GM12878 (cell line): Measurements from ENCODE around the gene EFNA1. TPM values are rescaled to one million over a fixed set of nuclear protein-coding genes. Genes with fewer than 3 reads are reported as not detected.

Experiments
- ATAC-seq: fragments of 200-7000 bp; cut with Tn5 transposase; 3 replicates; pipeline ENCODE4 v1.9.1; 2020; ENCODE audit warnings: mild to moderate bottlenecking, moderate library complexity
- BruUV-seq: library from RNA; stranded (reverse); fragments of 400-500 nt; replicated peaks from 2 replicates; lab custom pipeline; 2021; lab: Mats Ljungman, UMichigan
- CTCF ChIA-PET: fragments of 300-600 bp; sonication (Branson Sonifier 250); formaldehyde crosslinking; extraction: SDS; loops from one replicate; lab custom pipeline; 2021; ENCODE audit warnings: inconsistent platforms; lab: Yijun Ruan, JAX
- POLR2A ChIA-PET: fragments of 350-600 bp; formaldehyde crosslinking; extraction: SDS; loops from one replicate; lab custom pipeline; 2021; ENCODE audit warnings: inconsistent platforms; lab: Charles Lee
- RAD21 ChIA-PET: fragments of 300-600 bp; sonication (Branson Sonifier 250); formaldehyde crosslinking; loops from one replicate; lab custom pipeline; 2023; ENCODE audit warnings: antibody characterized with exemption; ENCODE audit not compliant: unreplicated experiment; lab: Charles Lee
- SMC1A ChIA-PET: fragments of 300-600 bp; sonication (Branson Sonifier 250); formaldehyde crosslinking; loops from one replicate; lab custom pipeline; 2023; ENCODE audit not compliant: unreplicated experiment, uncharacterized antibody; lab: Charles Lee
- DNase-seq: peaks from one replicate; pipeline ENCODE4 v3.0.0-alpha.2; 2011; ENCODE audit warnings: low read depth, low spot score
- FAIRE-seq: peaks from 3 replicates; lab custom pipeline; 2011; peaks lifted over from hg19 to GRCh38; lab: Jason Lieb, UNC
- H2AFZ ChIP-seq: 2 replicates; pipeline ENCODE4 v1.6.0; 2011; ENCODE audit warnings: low read depth, low read length, control low read depth; ENCODE audit not compliant: control insufficient read depth
- H3K27ac ChIP-seq: 2 replicates; pipeline ENCODE4 v1.5.1; 2011; ENCODE audit warnings: control low read depth; ENCODE audit not compliant: control insufficient read depth, insufficient read depth
- H3K27me3 ChIP-seq, 2 experiments: replicated peaks in 1 of 2; 2 replicates each; pipeline versions ENCODE4 v1.6.0 to v1.6.1; 2011; ENCODE audit warnings: low read length in 1 of 2; ENCODE audit not compliant: control insufficient read depth in 2 of 2, insufficient read depth in 2 of 2
- H3K36me3 ChIP-seq, 2 experiments: 2 replicates each; pipeline ENCODE4 v1.5.1; 2011; ENCODE audit warnings: low read length in 1 of 2; ENCODE audit not compliant: control insufficient read depth in 2 of 2, insufficient read depth in 2 of 2
- H3K4me1 ChIP-seq: 2 replicates; pipeline ENCODE4 v1.6.1; 2011; ENCODE audit warnings: mild to moderate bottlenecking, low read length, moderate library complexity, mixed read lengths; ENCODE audit not compliant: control insufficient read depth, insufficient read depth
- H3K4me2 ChIP-seq: 2 replicates; pipeline ENCODE4 v1.6.0; 2011; ENCODE audit warnings: control low read depth; ENCODE audit not compliant: control insufficient read depth, insufficient read depth
- H3K4me3 ChIP-seq: fragments of 200-600 bp; sonication (generic); 2 replicates; pipeline ENCODE4 v1.5.1; 2016
- H3K79me2 ChIP-seq: 2 replicates; pipeline ENCODE4 v1.6.0; 2011; ENCODE audit warnings: low read length; ENCODE audit not compliant: control insufficient read depth, insufficient read depth
- H3K9ac ChIP-seq: 2 replicates; pipeline ENCODE4 v1.8.0; 2011; ENCODE audit warnings: low read length, control low read depth, mixed read lengths; ENCODE audit not compliant: control insufficient read depth, insufficient read depth
- H3K9me3 ChIP-seq: replicated peaks from 3 replicates; pipeline ENCODE4 v1.5.1; 2011; ENCODE audit warnings: mild to moderate bottlenecking, low read length; ENCODE audit not compliant: control insufficient read depth, insufficient read depth
- H4K20me1 ChIP-seq: 2 replicates; pipeline ENCODE4 v1.6.0; 2011; ENCODE audit not compliant: control insufficient read depth, insufficient read depth
- KLF5 ChIP-seq: fragments of 450-650 bp; IDR thresholded peaks from 2 replicates; pipeline ENCODE4 v1.6.1; 2014; ENCODE audit warnings: mild to moderate bottlenecking; ENCODE audit not compliant: partially characterized antibody
- MEF2B ChIP-seq: fragments of 450-650 bp; IDR thresholded peaks from 2 replicates; pipeline ENCODE4 v1.6.1; 2018; ENCODE audit warnings: mild to moderate bottlenecking, moderate library complexity; ENCODE audit not compliant: partially characterized antibody, poor library complexity, severe bottlenecking
- MXI1 ChIP-seq: fragments of 150-350 bp; IDR thresholded peaks from 2 replicates; pipeline ENCODE4 v1.6.1; 2011; ENCODE audit warnings: low read depth, mild to moderate bottlenecking, inconsistent platforms, low read length, improper control_type of control experiment
- SMARCA5 ChIP-seq: fragments of 450-650 bp; IDR thresholded peaks from 2 replicates; pipeline ENCODE4 v1.6.1; 2017; ENCODE audit warnings: mild to moderate bottlenecking
- WGBS: methylation state at CpG from one replicate; pipeline ENCODE4 v1.1.6; 2016; ENCODE audit warnings: low lambda C conversion rate; ENCODE audit not compliant: insufficient replicate concordance, insufficient coverage; ENCODE audit errors: missing lambda C conversion rate; 5-methylcytosine and 5-hydroxymethylcytosine counted together
- in situ Hi-C: fragments of 300-500 bp; cut with MboI; formaldehyde crosslinking; loops from 9 replicates; pipeline ENCODE4 v1.14.3; 2018; ENCODE audit warnings: mixed read lengths
- intact Hi-C: fragments of 100-400 bp; cut with micrococcal nuclease; formaldehyde crosslinking; loops from one replicate; pipeline ENCODE4 v1.14.2; 2022; ENCODE audit not compliant: unreplicated experiment
- polyA plus RNA-seq, 11 experiments: library from polyadenylated mRNA; depleted of rRNA in 4 of 11; unstranded in 6 of 11; stranded (reverse) in 5 of 11; fragments of >200 nt; fragmentation: Nextera tagmentation in 4 of 11; fragmentation: Illumina TruSeq in 1 of 11; extraction: Ambion mirVana in 4 of 11; extraction: Trizol in 1 of 11; gene quantifications; 1 replicate in 1 of 11; 2 replicates in 10 of 11; pipeline versions ENCODE4 v1.2.1 to v1.2.3, GENCODE V29; 2011 to 2016; ENCODE audit warnings: inconsistent platforms in 2 of 11, missing spikeins in 2 of 11, low read depth in 1 of 11
- total RNA-seq, 4 experiments: library from RNA; depleted of rRNA in 3 of 4; stranded (reverse); fragments of >200 nt in 3 of 4; fragmentation: Illumina TruSeq in 1 of 4; extraction: Trizol in 1 of 4; gene quantifications; 2 replicates each; pipeline versions ENCODE4 v1.2.1 to v1.2.3, GENCODE V29; 2013 to 2021
- TF ChIP-seq, protein P1 (sequence below): fragments of 450-650 bp; IDR thresholded peaks from 2 replicates; pipeline ENCODE4 v1.6.1; 2017; ENCODE audit warnings: low read depth, mild to moderate bottlenecking, moderate library complexity
- TF ChIP-seq, protein P2 (sequence below): IDR thresholded peaks from 2 replicates; pipeline ENCODE4 v1.6.1; 2012; ENCODE audit warnings: low read depth, low read length, improper control_type of control experiment
- TF ChIP-seq, protein P3 (sequence below): fragments of 450-650 bp; IDR thresholded peaks from 2 replicates; pipeline ENCODE4 v1.6.1; 2016; ENCODE audit warnings: mild to moderate bottlenecking
- TF ChIP-seq, protein P4 (sequence below): IDR thresholded peaks from 2 replicates; pipeline ENCODE4 v1.6.1; 2011; ENCODE audit warnings: borderline replicate concordance, low read depth, mild to moderate bottlenecking, moderate library complexity, low read length; ENCODE audit not compliant: insufficient read depth, poor library complexity, severe bottlenecking
- TF ChIP-seq, protein P5 (sequence below): IDR thresholded peaks from 2 replicates; pipeline ENCODE4 v1.6.1; 2011; ENCODE audit warnings: borderline replicate concordance, low read depth, mild to moderate bottlenecking, moderate library complexity, mixed read lengths, low read length; ENCODE audit not compliant: insufficient read depth; ENCODE audit errors: extremely low read length

The EFNA1 gene
- total and polyA plus RNA-seq, 10 of the 15 experiments (the other 5 are each of a cell fraction or from before 2014, with no cell fraction given) = 0.13 to 7.5 (median 0.28) TPM; not detected in 5

DNA sequence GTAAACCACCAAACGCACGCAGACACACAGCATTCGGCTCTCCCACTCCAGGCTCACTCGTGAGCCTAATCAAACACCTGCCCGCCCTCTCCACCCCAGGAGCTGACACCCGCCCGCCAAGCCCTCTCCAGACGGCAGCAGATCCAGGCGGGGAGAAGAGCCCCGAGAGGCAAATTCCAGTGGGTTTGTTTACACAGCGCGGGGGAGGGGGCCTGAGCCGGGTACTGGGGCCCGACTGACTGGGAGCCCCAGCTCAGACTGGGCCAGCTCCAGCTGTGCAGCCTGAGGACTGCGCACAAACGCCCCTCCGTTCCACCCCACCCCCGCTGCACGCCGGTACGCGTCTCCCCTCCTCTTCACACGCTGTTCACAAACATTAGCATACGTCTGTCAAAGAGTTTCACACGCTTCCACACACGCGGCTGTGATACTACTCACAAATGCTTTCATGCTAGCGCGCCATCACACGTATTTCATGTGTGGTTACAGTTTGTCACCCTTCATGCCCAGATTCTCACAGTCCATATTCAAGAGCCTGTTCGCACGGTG, 1.0 kb upstream of the EFNA1 start:
- TF ChIP-seq, protein P1, sequence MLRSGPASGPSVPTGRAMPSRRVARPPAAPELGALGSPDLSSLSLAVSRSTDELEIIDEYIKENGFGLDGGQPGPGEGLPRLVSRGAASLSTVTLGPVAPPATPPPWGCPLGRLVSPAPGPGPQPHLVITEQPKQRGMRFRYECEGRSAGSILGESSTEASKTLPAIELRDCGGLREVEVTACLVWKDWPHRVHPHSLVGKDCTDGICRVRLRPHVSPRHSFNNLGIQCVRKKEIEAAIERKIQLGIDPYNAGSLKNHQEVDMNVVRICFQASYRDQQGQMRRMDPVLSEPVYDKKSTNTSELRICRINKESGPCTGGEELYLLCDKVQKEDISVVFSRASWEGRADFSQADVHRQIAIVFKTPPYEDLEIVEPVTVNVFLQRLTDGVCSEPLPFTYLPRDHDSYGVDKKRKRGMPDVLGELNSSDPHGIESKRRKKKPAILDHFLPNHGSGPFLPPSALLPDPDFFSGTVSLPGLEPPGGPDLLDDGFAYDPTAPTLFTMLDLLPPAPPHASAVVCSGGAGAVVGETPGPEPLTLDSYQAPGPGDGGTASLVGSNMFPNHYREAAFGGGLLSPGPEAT = no peak
- TF ChIP-seq SMARCA5 (no peak), KLF5 (no peak), MXI1 (peak; percentile 25; the same call in 1 of the 2 replicates), MEF2B (peak; percentile 26)
- TF ChIP-seq, protein P2, sequence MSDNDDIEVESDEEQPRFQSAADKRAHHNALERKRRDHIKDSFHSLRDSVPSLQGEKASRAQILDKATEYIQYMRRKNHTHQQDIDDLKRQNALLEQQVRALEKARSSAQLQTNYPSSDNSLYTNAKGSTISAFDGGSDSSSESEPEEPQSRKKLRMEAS = no peak
- TF ChIP-seq, protein P3, sequence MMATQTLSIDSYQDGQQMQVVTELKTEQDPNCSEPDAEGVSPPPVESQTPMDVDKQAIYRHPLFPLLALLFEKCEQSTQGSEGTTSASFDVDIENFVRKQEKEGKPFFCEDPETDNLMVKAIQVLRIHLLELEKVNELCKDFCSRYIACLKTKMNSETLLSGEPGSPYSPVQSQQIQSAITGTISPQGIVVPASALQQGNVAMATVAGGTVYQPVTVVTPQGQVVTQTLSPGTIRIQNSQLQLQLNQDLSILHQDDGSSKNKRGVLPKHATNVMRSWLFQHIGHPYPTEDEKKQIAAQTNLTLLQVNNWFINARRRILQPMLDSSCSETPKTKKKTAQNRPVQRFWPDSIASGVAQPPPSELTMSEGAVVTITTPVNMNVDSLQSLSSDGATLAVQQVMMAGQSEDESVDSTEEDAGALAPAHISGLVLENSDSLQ = peak; percentile 90
- TF ChIP-seq, protein P4, sequence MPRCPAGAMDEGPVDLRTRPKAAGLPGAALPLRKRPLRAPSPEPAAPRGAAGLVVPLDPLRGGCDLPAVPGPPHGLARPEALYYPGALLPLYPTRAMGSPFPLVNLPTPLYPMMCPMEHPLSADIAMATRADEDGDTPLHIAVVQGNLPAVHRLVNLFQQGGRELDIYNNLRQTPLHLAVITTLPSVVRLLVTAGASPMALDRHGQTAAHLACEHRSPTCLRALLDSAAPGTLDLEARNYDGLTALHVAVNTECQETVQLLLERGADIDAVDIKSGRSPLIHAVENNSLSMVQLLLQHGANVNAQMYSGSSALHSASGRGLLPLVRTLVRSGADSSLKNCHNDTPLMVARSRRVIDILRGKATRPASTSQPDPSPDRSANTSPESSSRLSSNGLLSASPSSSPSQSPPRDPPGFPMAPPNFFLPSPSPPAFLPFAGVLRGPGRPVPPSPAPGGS = no peak
- TF ChIP-seq, protein P5, sequence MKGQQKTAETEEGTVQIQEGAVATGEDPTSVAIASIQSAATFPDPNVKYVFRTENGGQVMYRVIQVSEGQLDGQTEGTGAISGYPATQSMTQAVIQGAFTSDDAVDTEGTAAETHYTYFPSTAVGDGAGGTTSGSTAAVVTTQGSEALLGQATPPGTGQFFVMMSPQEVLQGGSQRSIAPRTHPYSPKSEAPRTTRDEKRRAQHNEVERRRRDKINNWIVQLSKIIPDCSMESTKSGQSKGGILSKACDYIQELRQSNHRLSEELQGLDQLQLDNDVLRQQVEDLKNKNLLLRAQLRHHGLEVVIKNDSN = no peak
- BruUV-seq = no TSS peak
- intact Hi-C loops (no loop called here), in situ Hi-C loops (no loop called here)
- 17% methylated on average over 23 of the region's 32 CpGs for WGBS
- SMC1A ChIA-PET = no interaction called here
- Histone ChIP-seq H3K36me3 (no peaks in the 10 kb centered on the region), H3K4me1 (peaks cover 14% of the 10 kb centered on the region), H2AFZ (no peak overlapping the region; the same call in 1 of the 2 replicates), H3K9ac (no peak overlapping the region), H3K4me3 (no peak overlapping the region), H4K20me1 (no peaks in the 10 kb centered on the region), H3K4me2 (peak overlapping the region; percentile 75), H3K9me3 (no peaks in the 10 kb centered on the region), H3K79me2 (no peaks in the 10 kb centered on the region), H3K27me3 (peaks cover 14 to 24% of the 10 kb centered on the region in 2 experiments), H3K27ac (no peak overlapping the region)
- CTCF ChIA-PET = interaction anchor here (0.7 to 1.9 kb wide), 3 partner anchors 35 to 46 kb away, joined by 3 to 6 read pairs (median 5); partner anchors contain the start of gene KRTCAP2
- DNase-seq (no peak), ATAC-seq (peak; percentile 59), FAIRE-seq (no peak)
- RAD21 ChIA-PET = interaction anchor here (1.2 kb wide), 2 partner anchors 41 kb away, joined by 3 to 4 read pairs; no protein-coding TSS in a partner anchor
- POLR2A ChIA-PET = interaction anchor here (0.5 kb wide), 1 partner anchor 447 kb away, joined by 3 read pairs; no protein-coding TSS in a partner anchor
